ENCODE data around the gene WDR75. TPM values are rescaled to one million over a fixed set of nuclear protein-coding genes. Genes with fewer than 3 reads are reported as not detected.

WDR75 gene
- total and polyA plus RNA-seq, 2 of the 13 experiments (the other 11 are each of a cell fraction or from before 2014, with no cell fraction given), result 63.0 to 74.1 TPM

DNA sequence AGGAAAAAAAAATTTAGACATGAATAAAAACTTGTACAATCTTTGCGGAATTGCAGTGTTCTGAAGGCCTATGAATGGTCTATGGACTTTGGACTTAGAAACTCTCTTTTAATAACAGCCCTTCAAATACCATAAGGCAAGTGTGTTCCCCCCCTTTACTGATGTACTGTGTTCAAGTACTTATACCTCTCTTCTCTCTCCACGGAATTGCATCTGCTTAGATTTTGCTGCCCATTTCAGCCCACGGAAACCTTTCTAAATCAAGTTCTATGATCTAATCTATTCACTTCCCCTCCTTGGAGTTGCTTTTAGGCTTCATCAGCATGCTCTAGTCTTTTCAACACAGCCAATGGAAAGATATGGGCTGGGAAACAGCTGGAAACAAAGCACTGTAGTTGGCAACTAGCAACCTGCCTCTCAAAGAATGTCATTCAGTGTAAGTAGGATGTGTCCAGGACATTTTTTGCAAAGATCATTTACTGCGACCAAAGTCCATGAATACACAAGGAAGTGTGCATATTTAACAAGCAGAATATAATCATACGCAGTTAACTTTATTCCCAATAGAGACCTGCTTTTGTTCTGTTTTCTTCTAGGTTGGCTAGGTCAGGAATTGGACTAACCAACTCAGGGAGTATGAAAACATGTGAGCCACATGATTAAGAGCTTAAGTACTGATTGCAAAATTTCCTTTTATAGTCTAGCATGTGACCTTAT lies 81.3 kb downstream of the WDR75 start (continued):
- TF ChIP-seq, protein P1, sequence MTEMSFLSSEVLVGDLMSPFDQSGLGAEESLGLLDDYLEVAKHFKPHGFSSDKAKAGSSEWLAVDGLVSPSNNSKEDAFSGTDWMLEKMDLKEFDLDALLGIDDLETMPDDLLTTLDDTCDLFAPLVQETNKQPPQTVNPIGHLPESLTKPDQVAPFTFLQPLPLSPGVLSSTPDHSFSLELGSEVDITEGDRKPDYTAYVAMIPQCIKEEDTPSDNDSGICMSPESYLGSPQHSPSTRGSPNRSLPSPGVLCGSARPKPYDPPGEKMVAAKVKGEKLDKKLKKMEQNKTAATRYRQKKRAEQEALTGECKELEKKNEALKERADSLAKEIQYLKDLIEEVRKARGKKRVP (CRISPR knock-in tag; IDR thresholded peaks at IDR 0.05), result 0 out of 4 replicates have a peak, but pooled peaks of 1 of the 2 experiments have one; percentile 9
- TF ChIP-seq GATAD2A (CRISPR knock-in tag; IDR thresholded peaks at IDR 0.05) (peak; percentile 67), ZFP37 (CRISPR knock-in tag; IDR thresholded peaks at IDR 0.05; ENCODE audit: borderline replicate concordance) (no peak), TBP (CRISPR knock-in tag; IDR thresholded peaks at IDR 0.05) (no peak), ZBTB42 (CRISPR knock-in tag; IDR thresholded peaks at IDR 0.05) (no peak), SMARCE1 (IDR thresholded peaks at IDR 0.05; ENCODE audit: borderline replicate concordance) (no peak), ZNF431 (CRISPR knock-in tag; IDR thresholded peaks at IDR 0.05; ENCODE audit: borderline replicate concordance, low read depth) (no peak), ZNF724P (CRISPR knock-in tag; IDR thresholded peaks at IDR 0.05; ENCODE audit: borderline replicate concordance) (no peak), ZNF282 (IDR thresholded peaks at IDR 0.05; ENCODE audit: partially characterized antibody) (no peak), PAWR (CRISPR knock-in tag; IDR thresholded peaks at IDR 0.05; ENCODE audit: borderline replicate concordance) (no peak), FLYWCH1 (CRISPR knock-in tag; IDR thresholded peaks at IDR 0.05) (no peak)
- TF ChIP-seq, protein P2, sequence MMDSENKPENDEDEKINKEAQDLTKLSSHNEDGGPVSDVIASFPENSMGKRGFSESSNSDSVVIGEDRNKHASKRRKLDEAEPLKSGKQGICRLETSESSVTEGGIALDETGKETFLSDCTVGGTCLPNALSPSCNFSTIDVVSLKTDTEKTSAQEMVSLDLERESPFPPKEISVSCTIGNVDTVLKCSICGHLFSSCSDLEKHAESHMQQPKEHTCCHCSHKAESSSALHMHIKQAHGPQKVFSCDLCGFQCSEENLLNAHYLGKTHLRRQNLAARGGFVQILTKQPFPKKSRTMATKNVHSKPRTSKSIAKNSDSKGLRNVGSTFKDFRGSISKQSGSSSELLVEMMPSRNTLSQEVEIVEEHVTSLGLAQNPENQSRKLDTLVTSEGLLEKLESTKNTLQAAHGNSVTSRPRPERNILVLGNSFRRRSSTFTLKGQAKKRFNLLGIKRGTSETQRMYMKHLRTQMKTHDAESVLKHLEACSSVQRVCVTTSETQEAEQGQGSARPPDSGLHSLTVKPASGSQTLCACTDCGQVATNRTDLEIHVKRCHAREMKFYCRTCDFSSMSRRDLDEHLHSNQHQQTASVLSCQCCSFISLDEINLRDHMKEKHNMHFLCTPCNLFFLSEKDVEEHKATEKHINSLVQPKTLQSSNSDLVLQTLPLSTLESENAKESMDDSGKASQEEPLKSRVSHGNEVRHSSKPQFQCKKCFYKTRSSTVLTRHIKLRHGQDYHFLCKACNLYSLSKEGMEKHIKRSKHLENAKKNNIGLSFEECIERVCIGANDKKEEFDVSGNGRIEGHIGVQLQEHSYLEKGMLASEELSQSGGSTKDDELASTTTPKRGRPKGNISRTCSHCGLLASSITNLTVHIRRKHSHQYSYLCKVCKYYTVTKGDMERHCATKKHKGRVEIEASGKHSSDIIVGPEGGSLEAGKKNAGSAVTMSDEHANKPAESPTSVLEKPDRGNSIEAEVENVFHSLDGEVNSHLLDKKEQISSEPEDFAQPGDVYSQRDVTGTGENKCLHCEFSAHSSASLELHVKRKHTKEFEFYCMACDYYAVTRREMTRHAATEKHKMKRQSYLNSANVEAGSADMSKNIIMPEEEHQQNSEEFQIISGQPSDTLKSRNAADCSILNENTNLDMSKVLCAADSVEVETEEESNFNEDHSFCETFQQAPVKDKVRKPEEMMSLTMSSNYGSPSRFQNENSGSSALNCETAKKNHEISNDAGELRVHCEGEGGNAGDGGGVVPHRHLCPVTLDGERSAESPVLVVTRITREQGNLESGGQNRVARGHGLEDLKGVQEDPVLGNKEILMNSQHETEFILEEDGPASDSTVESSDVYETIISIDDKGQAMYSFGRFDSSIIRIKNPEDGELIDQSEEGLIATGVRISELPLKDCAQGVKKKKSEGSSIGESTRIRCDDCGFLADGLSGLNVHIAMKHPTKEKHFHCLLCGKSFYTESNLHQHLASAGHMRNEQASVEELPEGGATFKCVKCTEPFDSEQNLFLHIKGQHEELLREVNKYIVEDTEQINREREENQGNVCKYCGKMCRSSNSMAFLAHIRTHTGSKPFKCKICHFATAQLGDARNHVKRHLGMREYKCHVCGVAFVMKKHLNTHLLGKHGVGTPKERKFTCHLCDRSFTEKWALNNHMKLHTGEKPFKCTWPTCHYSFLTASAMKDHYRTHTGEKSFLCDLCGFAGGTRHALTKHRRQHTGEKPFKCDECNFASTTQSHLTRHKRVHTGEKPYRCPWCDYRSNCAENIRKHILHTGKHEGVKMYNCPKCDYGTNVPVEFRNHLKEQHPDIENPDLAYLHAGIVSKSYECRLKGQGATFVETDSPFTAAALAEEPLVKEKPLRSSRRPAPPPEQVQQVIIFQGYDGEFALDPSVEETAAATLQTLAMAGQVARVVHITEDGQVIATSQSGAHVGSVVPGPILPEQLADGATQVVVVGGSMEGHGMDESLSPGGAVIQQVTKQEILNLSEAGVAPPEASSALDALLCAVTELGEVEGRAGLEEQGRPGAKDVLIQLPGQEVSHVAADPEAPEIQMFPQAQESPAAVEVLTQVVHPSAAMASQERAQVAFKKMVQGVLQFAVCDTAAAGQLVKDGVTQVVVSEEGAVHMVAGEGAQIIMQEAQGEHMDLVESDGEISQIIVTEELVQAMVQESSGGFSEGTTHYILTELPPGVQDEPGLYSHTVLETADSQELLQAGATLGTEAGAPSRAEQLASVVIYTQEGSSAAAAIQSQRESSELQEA (CRISPR knock-in tag; IDR thresholded peaks at IDR 0.05; ENCODE audit: not compliant biosample characterization), result no peak
- TF ChIP-seq, protein P3, sequence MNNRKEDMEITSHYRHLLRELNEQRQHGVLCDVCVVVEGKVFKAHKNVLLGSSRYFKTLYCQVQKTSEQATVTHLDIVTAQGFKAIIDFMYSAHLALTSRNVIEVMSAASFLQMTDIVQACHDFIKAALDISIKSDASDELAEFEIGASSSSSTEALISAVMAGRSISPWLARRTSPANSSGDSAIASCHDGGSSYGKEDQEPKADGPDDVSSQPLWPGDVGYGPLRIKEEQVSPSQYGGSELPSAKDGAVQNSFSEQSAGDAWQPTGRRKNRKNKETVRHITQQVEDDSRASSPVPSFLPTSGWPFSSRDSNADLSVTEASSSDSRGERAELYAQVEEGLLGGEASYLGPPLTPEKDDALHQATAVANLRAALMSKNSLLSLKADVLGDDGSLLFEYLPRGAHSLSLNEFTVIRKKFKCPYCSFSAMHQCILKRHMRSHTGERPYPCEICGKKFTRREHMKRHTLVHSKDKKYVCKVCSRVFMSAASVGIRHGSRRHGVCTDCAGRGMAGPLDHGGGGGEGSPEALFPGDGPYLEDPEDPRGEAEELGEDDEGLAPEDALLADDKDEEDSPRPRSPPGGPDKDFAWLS (CRISPR knock-in tag; IDR thresholded peaks at IDR 0.05; ENCODE audit: borderline replicate concordance), result no peak
- TF ChIP-seq, protein P4, sequence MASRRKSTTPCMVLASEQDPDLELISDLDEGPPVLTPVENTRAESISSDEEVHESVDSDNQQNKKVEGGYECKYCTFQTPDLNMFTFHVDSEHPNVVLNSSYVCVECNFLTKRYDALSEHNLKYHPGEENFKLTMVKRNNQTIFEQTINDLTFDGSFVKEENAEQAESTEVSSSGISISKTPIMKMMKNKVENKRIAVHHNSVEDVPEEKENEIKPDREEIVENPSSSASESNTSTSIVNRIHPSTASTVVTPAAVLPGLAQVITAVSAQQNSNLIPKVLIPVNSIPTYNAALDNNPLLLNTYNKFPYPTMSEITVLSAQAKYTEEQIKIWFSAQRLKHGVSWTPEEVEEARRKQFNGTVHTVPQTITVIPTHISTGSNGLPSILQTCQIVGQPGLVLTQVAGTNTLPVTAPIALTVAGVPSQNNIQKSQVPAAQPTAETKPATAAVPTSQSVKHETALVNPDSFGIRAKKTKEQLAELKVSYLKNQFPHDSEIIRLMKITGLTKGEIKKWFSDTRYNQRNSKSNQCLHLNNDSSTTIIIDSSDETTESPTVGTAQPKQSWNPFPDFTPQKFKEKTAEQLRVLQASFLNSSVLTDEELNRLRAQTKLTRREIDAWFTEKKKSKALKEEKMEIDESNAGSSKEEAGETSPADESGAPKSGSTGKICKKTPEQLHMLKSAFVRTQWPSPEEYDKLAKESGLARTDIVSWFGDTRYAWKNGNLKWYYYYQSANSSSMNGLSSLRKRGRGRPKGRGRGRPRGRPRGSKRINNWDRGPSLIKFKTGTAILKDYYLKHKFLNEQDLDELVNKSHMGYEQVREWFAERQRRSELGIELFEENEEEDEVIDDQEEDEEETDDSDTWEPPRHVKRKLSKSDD (CRISPR knock-in tag; IDR thresholded peaks at IDR 0.05; ENCODE audit: low read depth), result no peak
